ENCODE data around the gene NXPH2. TPM values are rescaled to one million over a fixed set of nuclear protein-coding genes. Genes with fewer than 3 reads are reported as not detected.

NXPH2 gene
- total RNA-seq, 1 donor from 2014 or later: 1.0 TPM

- Histone ChIP-seq H3K27ac (ENCODE audit: low read depth, low read length) (no peak overlapping the region), H3K4me1 (ENCODE audit: insufficient read depth, low read length) (no peaks in the 10 kb centered on the region), H3K9me3 (ENCODE audit: insufficient read depth, low read depth, low read length) (no peaks in the 10 kb centered on the region), H4K20me1 (ENCODE audit: insufficient read depth, low read length) (no peaks in the 10 kb centered on the region), H2AFZ (ENCODE audit: low read depth, low read length) (no peak overlapping the region), H3K27me3 (ENCODE audit: insufficient read depth, low read length) (no peaks in the 10 kb centered on the region), H3K79me2 (ENCODE audit: insufficient read depth, low read length) (no peaks in the 10 kb centered on the region), H3K36me3 (ENCODE audit: insufficient read depth, low read length) (no peaks in the 10 kb centered on the region), H3K4me3 (ENCODE audit: insufficient read depth, low read depth, low read length) (no peak overlapping the region), H3K9ac (ENCODE audit: low read length) (no peak overlapping the region), H3K4me2 (ENCODE audit: low read length) (no peak overlapping the region)
- Mint-ChIP-seq H3K27ac (ENCODE audit: unreplicated experiment) (no peak overlapping the region), H3K27me3 (ENCODE audit: low read depth, unreplicated experiment) (no peaks in the 10 kb centered on the region), H3K9me3 (ENCODE audit: unreplicated experiment) (no peaks in the 10 kb centered on the region), H3K4me1 (ENCODE audit: low read depth, unreplicated experiment) (peaks cover 5% of the 10 kb centered on the region), H3K36me3 (ENCODE audit: low read depth, unreplicated experiment) (no peaks in the 10 kb centered on the region), H3K4me3 (ENCODE audit: unreplicated experiment) (no peak overlapping the region)
- DNase-seq (ENCODE audit: low read depth): no peak
- TF ChIP-seq CTCF (IDR thresholded peaks at IDR 0.05; ENCODE audit: insufficient read depth, low read depth, low read length) (no peak), EZH2 (IDR thresholded peaks at IDR 0.05; ENCODE audit: insufficient read depth, low read length) (no peak)
- FAIRE-seq: no peak
Observed at GRCh38 chr2:138771534-138771933, 8.7 kb downstream of the NXPH2 start.

GRCh38 chr2:138767101-138767500, 13.1 kb downstream of the NXPH2 start:
- no peaks in the 10 kb centered on the region for H3K36me3 Mint-ChIP-seq (ENCODE audit: low read depth, unreplicated experiment)
- H4K20me1 ChIP-seq (ENCODE audit: insufficient read depth, low read length): no peaks in the 10 kb centered on the region
- H3K4me3 Mint-ChIP-seq (ENCODE audit: unreplicated experiment): no peak overlapping the region
- H3K4me1 ChIP-seq (ENCODE audit: insufficient read depth, low read length): no peaks in the 10 kb centered on the region
- H3K27ac ChIP-seq (ENCODE audit: low read depth, low read length): no peak overlapping the region
- H3K9me3 Mint-ChIP-seq (ENCODE audit: unreplicated experiment): no peaks in the 10 kb centered on the region
- no peak overlapping the region for H3K9ac ChIP-seq (ENCODE audit: low read length)
- H2AFZ ChIP-seq (ENCODE audit: low read depth, low read length): no peak overlapping the region
- TF ChIP-seq EZH2 (IDR thresholded peaks at IDR 0.05; ENCODE audit: insufficient read depth, low read length): no peak
- no peak for TF ChIP-seq CTCF (IDR thresholded peaks at IDR 0.05; ENCODE audit: insufficient read depth, low read depth, low read length)
- H3K27ac Mint-ChIP-seq (ENCODE audit: unreplicated experiment): no peak overlapping the region
- H3K79me2 ChIP-seq (ENCODE audit: insufficient read depth, low read length): no peaks in the 10 kb centered on the region
- H3K36me3 ChIP-seq (ENCODE audit: insufficient read depth, low read length): no peaks in the 10 kb centered on the region
- no peaks in the 10 kb centered on the region for H3K9me3 ChIP-seq (ENCODE audit: insufficient read depth, low read depth, low read length)
- FAIRE-seq: no peak
- no peak for DNase-seq (ENCODE audit: low read depth)
- H3K4me1 Mint-ChIP-seq (ENCODE audit: low read depth, unreplicated experiment): peaks cover 10% of the 10 kb centered on the region
- no peak overlapping the region for H3K4me3 ChIP-seq (ENCODE audit: insufficient read depth, low read depth, low read length)
- no peak overlapping the region for H3K4me2 ChIP-seq (ENCODE audit: low read length)
- H3K27me3 ChIP-seq (ENCODE audit: insufficient read depth, low read length): peaks cover 2% of the 10 kb centered on the region
- H3K27me3 Mint-ChIP-seq (ENCODE audit: low read depth, unreplicated experiment): no peaks in the 10 kb centered on the region

GRCh38 chr2:138766464-138766863, 13.7 kb downstream of the NXPH2 start:
- Histone ChIP-seq H3K36me3 (ENCODE audit: insufficient read depth, low read length) (no peaks in the 10 kb centered on the region), H3K9ac (ENCODE audit: low read length) (no peak overlapping the region), H3K4me1 (ENCODE audit: insufficient read depth, low read length) (no peaks in the 10 kb centered on the region), H3K4me3 (ENCODE audit: insufficient read depth, low read depth, low read length) (no peak overlapping the region), H3K27me3 (ENCODE audit: insufficient read depth, low read length) (peaks cover 2% of the 10 kb centered on the region), H3K4me2 (ENCODE audit: low read length) (no peak overlapping the region), H3K9me3 (ENCODE audit: insufficient read depth, low read depth, low read length) (no peaks in the 10 kb centered on the region), H3K79me2 (ENCODE audit: insufficient read depth, low read length) (no peaks in the 10 kb centered on the region), H2AFZ (ENCODE audit: low read depth, low read length) (no peak overlapping the region), H3K27ac (ENCODE audit: low read depth, low read length) (no peak overlapping the region), H4K20me1 (ENCODE audit: insufficient read depth, low read length) (no peaks in the 10 kb centered on the region)
- no peaks in the 10 kb centered on the region for H3K9me3 Mint-ChIP-seq (ENCODE audit: unreplicated experiment)
- no peak for FAIRE-seq
- TF ChIP-seq EZH2 (IDR thresholded peaks at IDR 0.05; ENCODE audit: insufficient read depth, low read length) (no peak), CTCF (IDR thresholded peaks at IDR 0.05; ENCODE audit: insufficient read depth, low read depth, low read length) (no peak)
- no peak overlapping the region for H3K4me3 Mint-ChIP-seq (ENCODE audit: unreplicated experiment)
- no peaks in the 10 kb centered on the region for H3K27me3 Mint-ChIP-seq (ENCODE audit: low read depth, unreplicated experiment)
- DNase-seq (ENCODE audit: low read depth): no peak
- H3K36me3 Mint-ChIP-seq (ENCODE audit: low read depth, unreplicated experiment): no peaks in the 10 kb centered on the region
- no peak overlapping the region for H3K27ac Mint-ChIP-seq (ENCODE audit: unreplicated experiment)
- peaks cover 10% of the 10 kb centered on the region for H3K4me1 Mint-ChIP-seq (ENCODE audit: low read depth, unreplicated experiment)

Data from astrocyte (in vitro differentiated cells and primary cell).